CD14-positive monocyte (primary cell): ENCODE measurements around the gene REEP1. TPM values are rescaled to one million over a fixed set of nuclear protein-coding genes. Genes with fewer than 3 reads are reported as not detected.

Experiments used
- DNase-seq, 3 donors: peaks; one replicate each; pipeline ENCODE4 v3.0.0-alpha.2; 2011 to 2022
- H2AFZ ChIP-seq: 2 replicates; pipeline ENCODE4 v1.6.0; 2012; ENCODE audit warnings: mild to moderate bottlenecking, low read depth, low read length, inconsistent platforms; ENCODE audit not compliant: insufficient read depth, poor library complexity, severe bottlenecking
- H3K27ac ChIP-seq, 2 donors: 1 replicate in 1 of 2; 2 replicates in 1 of 2; pipeline ENCODE4 v1.5.1; 2012 to 2013; ENCODE audit warnings: low read length in 2 of 2, control low read depth in 1 of 2, inconsistent platforms in 1 of 2, low read depth in 1 of 2, mild to moderate bottlenecking in 1 of 2
- H3K27me3 ChIP-seq, 2 donors: one replicate each; pipeline versions ENCODE4 v1.6.0 to v1.6.1; 2011 to 2013; ENCODE audit warnings: low read length in 2 of 2; ENCODE audit not compliant: control insufficient read depth in 2 of 2, insufficient read depth in 2 of 2
- H3K36me3 ChIP-seq, 2 donors: replicated peaks in 1 of 2; 1 replicate in 1 of 2; 2 replicates in 1 of 2; pipeline versions ENCODE4 v1.5.1 to v1.6.1; 2012 to 2013; ENCODE audit warnings: low read length in 2 of 2, control low read depth in 1 of 2, inconsistent platforms in 1 of 2, mild to moderate bottlenecking in 1 of 2; ENCODE audit not compliant: insufficient read depth in 2 of 2, control insufficient read depth in 1 of 2
- H3K4me1 ChIP-seq, 2 donors: 1 replicate in 1 of 2; 2 replicates in 1 of 2; pipeline versions ENCODE4 v1.5.1 to v1.6.1; 2012 to 2013; ENCODE audit warnings: low read length in 2 of 2, control low read depth in 1 of 2, inconsistent platforms in 1 of 2, mild to moderate bottlenecking in 1 of 2, moderate library complexity in 1 of 2; ENCODE audit not compliant: insufficient read depth in 2 of 2, control insufficient read depth in 1 of 2
- H3K4me2 ChIP-seq: replicated peaks from 2 replicates; pipeline ENCODE3; 2012; ENCODE audit warnings: low read length, moderate library complexity, mild to moderate bottlenecking; ENCODE audit not compliant: poor library complexity, severe bottlenecking; ENCODE audit errors: extremely low read depth
- H3K4me3 ChIP-seq, 3 experiments: fragments of 200-600 bp in 1 of 3; sonication (generic) in 1 of 3; replicated peaks in 1 of 3; 1 replicate in 2 of 3; 2 replicates in 1 of 3; pipeline ENCODE4 v1.5.1; 2011 to 2013; ENCODE audit warnings: low read length in 3 of 3, mild to moderate bottlenecking in 3 of 3, control low read depth in 2 of 3, low read depth in 2 of 3, inconsistent platforms in 1 of 3, moderate library complexity in 1 of 3
- H3K79me2 ChIP-seq: 2 replicates; pipeline ENCODE4 v1.6.0; 2012; ENCODE audit warnings: mild to moderate bottlenecking, control low read depth, inconsistent platforms, low read length, moderate library complexity; ENCODE audit not compliant: insufficient read depth
- H3K9ac ChIP-seq: 2 replicates; pipeline ENCODE4 v1.6.0; 2017; ENCODE audit warnings: low read length, mild to moderate bottlenecking; ENCODE audit not compliant: insufficient read depth, poor library complexity, severe bottlenecking
- H3K9me3 ChIP-seq, 2 donors: replicated peaks in 1 of 2; 1 replicate in 1 of 2; 2 replicates in 1 of 2; pipeline versions ENCODE4 v1.5.1 to v1.6.1; 2012 to 2013; ENCODE audit warnings: low read length in 2 of 2, control low read depth in 1 of 2; ENCODE audit not compliant: control insufficient read depth in 1 of 2, insufficient read depth in 1 of 2
- H4K20me1 ChIP-seq: 2 replicates; pipeline ENCODE4 v1.6.0; 2012; ENCODE audit warnings: mild to moderate bottlenecking, low read length, control low read depth, moderate library complexity; ENCODE audit not compliant: insufficient read depth
- H3K27ac Mint-ChIP-seq, 7 donors: one replicate each; pipeline ENCODE4 v1.8.0; 2020; ENCODE audit warnings: mild to moderate bottlenecking in 7 of 7, mixed read lengths in 7 of 7, moderate library complexity in 6 of 7, inconsistent platforms in 2 of 7
- H3K27me3 Mint-ChIP-seq, 3 donors: one replicate each; pipeline ENCODE4 v1.8.0; 2021 to 2022; ENCODE audit warnings: low read depth in 3 of 3, mild to moderate bottlenecking in 3 of 3, mixed read lengths in 3 of 3, moderate library complexity in 3 of 3, inconsistent platforms in 1 of 3
- H3K36me3 Mint-ChIP-seq, 2 donors: one replicate each; pipeline ENCODE4 v1.8.0; 2020; ENCODE audit warnings: mixed read lengths in 2 of 2, inconsistent platforms in 1 of 2, mild to moderate bottlenecking in 1 of 2
- H3K4me1 Mint-ChIP-seq: one replicate; pipeline ENCODE4 v1.8.0; 2020; ENCODE audit warnings: mild to moderate bottlenecking, mixed read lengths
- H3K4me3 Mint-ChIP-seq, 2 donors: one replicate each; pipeline ENCODE4 v1.8.0; 2020; ENCODE audit warnings: mild to moderate bottlenecking in 2 of 2, mixed read lengths in 2 of 2, moderate library complexity in 1 of 2
- H3K9me3 Mint-ChIP-seq, 7 donors: one replicate each; pipeline ENCODE4 v1.8.0; 2020 to 2022; ENCODE audit warnings: mixed read lengths in 7 of 7, mild to moderate bottlenecking in 6 of 7, moderate library complexity in 6 of 7, inconsistent platforms in 2 of 7
- WGBS: methylation state at CpG from one replicate; pipeline ENCODE4 v1.1.5; 2013; ENCODE audit warnings: missing lambda C conversion rate; ENCODE audit not compliant: insufficient coverage; 5-methylcytosine and 5-hydroxymethylcytosine counted together
- intact Hi-C, 2 donors: fragments of 100-400 bp; cut with micrococcal nuclease; formaldehyde crosslinking; loops; one replicate each; pipeline versions ENCODE4 v1.15.0 to v1.15.1; 2023
- polyA plus RNA-seq, 3 donors: library from polyadenylated mRNA; depleted of rRNA in 1 of 3; unstranded in 2 of 3; stranded (reverse) in 1 of 3; fragments of 300-500 nt in 2 of 3; fragments of >200 nt in 1 of 3; fragmentation: Illumina TruSeq in 2 of 3; gene quantifications; 1 replicate in 2 of 3; 2 replicates in 1 of 3; pipeline ENCODE4 v1.2.3, GENCODE V29; 2012 to 2021
- TF ChIP-seq, protein P1 (sequence below): fragments of 200-600 bp; IDR thresholded peaks from one replicate; pipeline ENCODE4 v1.8.0; 2022; ENCODE audit warnings: antibody characterized with exemption, mild to moderate bottlenecking

Gene REEP1
- polyA plus RNA-seq, 3 donors = not detected

DNA sequence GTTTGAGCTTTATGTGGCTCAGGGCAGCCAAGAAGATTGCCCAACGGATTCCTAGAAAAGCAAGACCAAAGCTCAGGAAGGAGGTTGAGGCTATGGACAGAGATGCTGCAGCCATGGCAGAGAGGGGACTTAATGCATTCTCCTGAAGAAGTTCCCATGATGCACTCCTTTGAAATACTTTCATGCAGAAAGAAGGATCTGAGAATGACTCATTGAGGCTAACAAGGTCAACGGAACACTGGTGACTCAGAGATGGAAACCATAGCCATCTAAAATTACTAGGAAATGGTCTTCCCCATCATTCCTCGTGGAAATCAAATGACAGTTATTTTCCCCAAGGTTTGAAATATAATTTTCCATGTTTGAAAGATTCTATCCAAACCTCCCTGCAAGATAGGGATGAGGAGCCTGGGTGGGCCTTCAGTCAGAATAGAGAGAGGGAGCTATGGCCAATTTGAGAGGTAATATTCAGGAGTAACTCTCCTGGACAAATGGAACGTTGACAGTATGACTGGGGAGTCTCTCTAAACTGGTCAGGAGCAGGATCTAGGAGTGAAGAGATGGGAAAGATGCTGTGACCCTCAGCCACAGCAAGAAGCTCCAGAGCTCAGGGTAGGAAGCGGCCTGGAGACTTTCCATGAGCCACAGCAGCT is 63.0 kb downstream of the REEP1 start:
- no peaks in the 10 kb centered on the region for H3K36me3 ChIP-seq
- 89% methylated on average over 3 of the region's 5 CpGs for WGBS
- intact Hi-C loops = no loop called here
- Mint-ChIP-seq H3K36me3 (no peaks in the 10 kb centered on the region), H3K4me1 (no peaks in the 10 kb centered on the region), H3K27me3 (peaks cover 4 to 8% (median 8%) of the 10 kb centered on the region in 3 donors), H3K4me3 (no peak overlapping the region), H3K9me3 (peaks cover 18 to 35% (median 29%) of the 10 kb centered on the region in 7 donors), H3K27ac (no peak overlapping the region)
- H2AFZ ChIP-seq = no peak overlapping the region
- H3K4me2 ChIP-seq = no peak overlapping the region
- TF ChIP-seq, protein P1, sequence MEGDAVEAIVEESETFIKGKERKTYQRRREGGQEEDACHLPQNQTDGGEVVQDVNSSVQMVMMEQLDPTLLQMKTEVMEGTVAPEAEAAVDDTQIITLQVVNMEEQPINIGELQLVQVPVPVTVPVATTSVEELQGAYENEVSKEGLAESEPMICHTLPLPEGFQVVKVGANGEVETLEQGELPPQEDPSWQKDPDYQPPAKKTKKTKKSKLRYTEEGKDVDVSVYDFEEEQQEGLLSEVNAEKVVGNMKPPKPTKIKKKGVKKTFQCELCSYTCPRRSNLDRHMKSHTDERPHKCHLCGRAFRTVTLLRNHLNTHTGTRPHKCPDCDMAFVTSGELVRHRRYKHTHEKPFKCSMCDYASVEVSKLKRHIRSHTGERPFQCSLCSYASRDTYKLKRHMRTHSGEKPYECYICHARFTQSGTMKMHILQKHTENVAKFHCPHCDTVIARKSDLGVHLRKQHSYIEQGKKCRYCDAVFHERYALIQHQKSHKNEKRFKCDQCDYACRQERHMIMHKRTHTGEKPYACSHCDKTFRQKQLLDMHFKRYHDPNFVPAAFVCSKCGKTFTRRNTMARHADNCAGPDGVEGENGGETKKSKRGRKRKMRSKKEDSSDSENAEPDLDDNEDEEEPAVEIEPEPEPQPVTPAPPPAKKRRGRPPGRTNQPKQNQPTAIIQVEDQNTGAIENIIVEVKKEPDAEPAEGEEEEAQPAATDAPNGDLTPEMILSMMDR = no peak
- H3K27me3 ChIP-seq = no peaks in the 10 kb centered on the region
- no peak overlapping the region for H3K27ac ChIP-seq
- DNase-seq = peak in 1 of 3 donors; percentile 32
- H4K20me1 ChIP-seq = no peaks in the 10 kb centered on the region
- H3K4me3 ChIP-seq = no peak overlapping the region
- no peaks in the 10 kb centered on the region for H3K79me2 ChIP-seq
- peaks cover 15 to 18% of the 10 kb centered on the region in 2 donors for H3K9me3 ChIP-seq
- no peak overlapping the region for H3K9ac ChIP-seq
- no peaks in the 10 kb centered on the region for H3K4me1 ChIP-seq

- no peaks in the 10 kb centered on the region for H3K4me1 ChIP-seq
- Mint-ChIP-seq H3K27me3 (peaks cover 4 to 7% (median 5%) of the 10 kb centered on the region in 3 donors), H3K36me3 (no peaks in the 10 kb centered on the region), H3K9me3 (peaks cover 18 to 36% (median 31%) of the 10 kb centered on the region in 7 donors), H3K4me1 (no peaks in the 10 kb centered on the region), H3K4me3 (no peak overlapping the region), H3K27ac (no peak overlapping the region)
- H2AFZ ChIP-seq = no peak overlapping the region
- H3K9ac ChIP-seq = no peak overlapping the region
- H3K79me2 ChIP-seq = no peaks in the 10 kb centered on the region
- no peaks in the 10 kb centered on the region for H4K20me1 ChIP-seq
- no peaks in the 10 kb centered on the region for H3K36me3 ChIP-seq
- 100% methylated on average over 1 of the region's 2 CpGs for WGBS
- no peak overlapping the region for H3K27ac ChIP-seq
- H3K27me3 ChIP-seq = no peaks in the 10 kb centered on the region
- DNase-seq = no peak
- no peak overlapping the region for H3K4me2 ChIP-seq
- peaks cover 15 to 18% of the 10 kb centered on the region in 2 donors for H3K9me3 ChIP-seq
- no peak overlapping the region for H3K4me3 ChIP-seq
- TF ChIP-seq, protein P1 = no peak
- intact Hi-C loops = no loop called here
These were observed 65.3 kb downstream of the REEP1 start for GRCh38 chr2:86272111-86272510.
